Suprapubic skin (tissue), 4 donors: ENCODE measurements around the gene BCAM.

Source experiments
- EP300 ChIP-seq: sonication (generic); formaldehyde crosslinking; IDR thresholded peaks from one replicate; pipeline ENCODE4 v1.6.1; 2017; ENCODE audit warnings: antibody characterized with exemption
- POLR2AphosphoS5 ChIP-seq, 3 donors: sonication (generic); formaldehyde crosslinking; IDR thresholded peaks; one replicate each; pipeline ENCODE4 v1.6.1; 2017; ENCODE audit warnings: antibody characterized with exemption in 3 of 3

- TF ChIP-seq POLR2AphosphoS5 (IDR thresholded peaks at IDR 0.05) (no peak), EP300 (no peak)
Measured at GRCh38 chr19:44785271-44785670, 23.6 kb upstream of the BCAM start.
